ENCODE measurements around the gene GARIN6. TPM values are rescaled to one million over a fixed set of nuclear protein-coding genes. Genes with fewer than 3 reads are reported as not detected.
"Not testable (repeated sequence)": the region's sequence is repeated elsewhere in the genome, so short reads cannot be mapped to it uniquely, and the experiment has no call there.

GARIN6 gene
- total RNA-seq, result not detected

DNA sequence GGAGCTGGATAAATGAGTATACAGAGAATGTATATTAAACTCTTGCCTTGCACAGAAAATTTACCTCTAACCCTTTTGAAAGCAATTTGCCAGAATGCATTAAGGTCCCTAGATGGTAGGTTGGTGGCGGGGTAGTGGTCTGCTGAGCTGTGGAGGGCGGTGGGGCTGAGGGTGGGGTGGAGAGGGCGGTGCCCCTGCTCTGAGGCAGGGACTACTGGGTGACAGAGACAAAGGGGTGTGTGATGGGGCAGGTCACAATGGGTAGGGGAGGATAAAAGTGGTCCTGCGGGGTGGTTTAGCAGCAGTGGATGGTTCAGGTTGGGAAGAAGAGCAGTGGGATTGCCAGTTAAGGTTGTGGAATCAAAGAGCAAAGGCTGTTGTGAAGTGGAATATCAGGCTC is at the start of gene GARIN6:
TSS of gene GARIN6 (plus strand) at position 301 of the 400 bp plus-strand sequence. CDS start 422 bp downstream, outside the sequence.
- ATAC-seq, result no peak

GRCh38 chr12:99598785-99599184 is 48.8 kb upstream of the GARIN6 start:
- no peak for ATAC-seq

DNA sequence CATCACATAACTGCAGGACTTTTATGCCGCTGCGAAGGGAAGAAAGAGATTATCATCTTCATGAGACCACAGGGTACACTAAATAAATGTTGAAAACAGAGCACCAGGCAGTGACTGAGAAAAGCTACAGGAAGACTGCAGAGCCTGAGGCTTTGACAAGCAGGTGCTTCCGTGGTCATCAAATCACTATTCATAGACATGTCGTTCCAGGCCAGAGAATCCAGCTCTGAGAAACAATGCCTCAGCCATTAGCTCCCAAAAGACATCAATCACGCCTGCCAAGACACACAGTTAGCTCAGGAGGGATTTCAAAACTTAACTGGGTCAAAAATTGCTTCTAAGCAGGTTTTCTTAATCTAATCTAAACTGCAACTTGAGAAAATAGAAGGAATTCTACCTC is 47.2 kb upstream of the GARIN6 start:
- ATAC-seq, result no peak

DNA sequence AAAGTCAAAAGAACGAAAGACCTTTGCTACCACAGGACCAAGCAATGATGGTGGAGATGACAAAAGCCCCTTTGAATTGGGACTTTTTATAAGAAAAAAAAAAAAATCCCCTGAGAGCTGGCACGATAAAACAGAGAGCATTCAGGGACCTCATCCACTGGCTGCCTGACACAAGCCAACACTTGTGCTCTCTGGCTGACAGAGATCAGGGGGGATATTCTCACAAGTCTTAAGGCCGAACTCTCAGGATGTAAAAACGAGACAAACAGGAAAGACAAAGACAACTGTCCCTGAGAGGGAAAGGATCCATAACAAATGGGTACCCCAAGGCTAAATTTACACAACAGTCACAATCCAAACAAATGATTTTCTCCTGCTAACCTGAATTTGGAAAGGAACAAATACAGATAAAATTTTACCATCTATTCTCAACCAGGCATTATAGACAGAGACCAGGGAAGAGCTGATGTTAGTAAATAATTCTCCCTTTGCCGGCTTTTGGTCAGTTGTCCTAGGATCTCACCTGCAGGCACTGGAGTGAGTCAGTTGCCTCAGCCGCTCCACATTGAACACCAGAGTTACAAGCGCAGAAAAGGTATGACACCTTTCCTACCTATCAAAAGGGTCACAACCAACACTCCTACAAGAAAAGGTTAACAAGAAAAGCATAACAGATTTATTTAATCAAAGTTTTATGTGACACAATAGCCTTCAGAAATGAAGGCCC is 37.9 kb upstream of the GARIN6 start:
- ATAC-seq, result no peak

GRCh38 chr12:99611117-99611516 is 36.4 kb upstream of the GARIN6 start:
- ATAC-seq, result no peak

GRCh38 chr12:99611599-99611998 is 36.0 kb upstream of the GARIN6 start:
- ATAC-seq, result no peak

GRCh38 chr12:99618657-99619056 is 28.9 kb upstream of the GARIN6 start:
- no peak for ATAC-seq

DNA sequence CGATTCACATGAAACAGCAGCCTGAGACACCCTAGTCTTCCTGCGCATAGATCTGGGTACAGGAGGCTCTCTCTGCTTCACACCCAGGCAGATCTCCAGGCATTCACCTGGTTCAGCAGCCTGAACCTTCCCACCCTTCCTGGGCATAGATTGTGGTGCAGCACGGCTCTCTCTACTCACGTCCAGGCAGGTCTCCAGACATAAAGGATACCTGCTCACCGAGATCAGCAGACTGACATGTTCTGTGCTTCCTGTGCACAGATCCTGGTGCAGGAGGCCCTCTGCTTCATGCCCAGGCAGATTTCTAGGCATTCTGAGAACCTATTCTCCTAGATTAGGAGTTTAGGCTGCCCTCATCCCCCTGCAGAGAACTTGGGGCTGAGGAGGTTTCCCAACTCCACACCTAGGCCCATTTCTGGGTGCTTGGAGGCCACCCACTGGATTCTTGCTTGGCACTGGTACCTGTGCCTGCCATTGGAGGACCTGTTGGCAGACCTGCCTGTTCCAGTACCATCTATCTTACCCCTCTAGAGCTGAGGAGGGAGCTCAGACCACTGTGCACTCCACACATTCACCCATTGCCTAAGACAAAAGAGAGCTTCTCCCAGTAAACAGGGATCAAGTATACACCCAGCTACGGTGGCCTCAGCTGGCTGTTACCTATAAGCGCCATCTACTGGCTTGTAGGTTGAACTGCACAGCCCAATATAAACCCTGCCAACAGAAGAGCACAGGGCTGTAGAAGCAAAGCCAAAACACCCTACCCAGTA is 28.0 kb upstream of the GARIN6 start:
- peak; percentile 84 for ATAC-seq

GRCh38 chr12:99620159-99620479 is 27.4 kb upstream of the GARIN6 start:
- no peak for ATAC-seq

GRCh38 chr12:99624591-99624990 is 23.0 kb upstream of the GARIN6 start:
- ATAC-seq, result not testable (repeated sequence)

- no peak for ATAC-seq
Measured at GRCh38 chr12:99627459-99627858, 20.1 kb upstream of the GARIN6 start.

- no peak for ATAC-seq
Measured at GRCh38 chr12:99644629-99645028, 2.9 kb upstream of the GARIN6 start.

DNA sequence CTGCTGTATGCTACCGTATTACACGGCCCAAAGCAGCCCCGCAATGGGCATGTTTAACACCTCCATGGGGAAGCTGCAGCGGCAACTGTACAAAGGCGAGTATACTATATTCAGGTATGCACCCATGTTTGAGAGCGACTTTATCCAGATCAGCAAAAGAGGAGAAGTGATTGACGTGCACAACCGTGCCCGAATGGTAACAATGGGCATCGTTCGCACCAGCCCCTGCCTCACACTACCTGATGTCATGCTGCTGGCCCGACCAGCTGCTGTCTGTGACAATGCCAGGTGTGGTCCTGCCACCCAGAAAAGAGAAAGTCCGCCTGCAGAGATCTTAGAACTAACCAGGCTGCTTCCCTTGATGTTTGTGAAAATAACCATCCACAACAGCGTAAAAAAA is 630 bp downstream of the GARIN6 start:
- ATAC-seq, result no peak

DNA sequence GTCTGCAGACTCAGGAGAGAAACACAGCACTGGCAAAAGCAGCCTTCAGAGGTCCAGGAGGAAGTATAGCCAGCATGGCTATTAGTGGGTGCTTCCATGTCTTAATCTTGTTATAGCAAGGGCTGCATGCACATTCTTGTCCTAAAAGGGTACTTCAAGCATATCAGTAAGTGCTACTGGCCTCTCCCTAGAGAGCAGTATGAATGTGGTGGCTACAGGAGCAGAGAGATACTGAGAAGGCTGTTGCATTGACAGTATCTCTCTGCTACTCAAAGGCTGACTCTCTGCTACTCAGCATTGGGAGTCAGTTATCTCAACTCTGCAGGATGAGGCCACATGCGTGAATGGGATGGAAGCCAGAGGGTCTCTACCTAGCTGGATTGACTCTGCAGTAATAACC is 2.0 kb downstream of the GARIN6 start:
- no peak for ATAC-seq

DNA sequence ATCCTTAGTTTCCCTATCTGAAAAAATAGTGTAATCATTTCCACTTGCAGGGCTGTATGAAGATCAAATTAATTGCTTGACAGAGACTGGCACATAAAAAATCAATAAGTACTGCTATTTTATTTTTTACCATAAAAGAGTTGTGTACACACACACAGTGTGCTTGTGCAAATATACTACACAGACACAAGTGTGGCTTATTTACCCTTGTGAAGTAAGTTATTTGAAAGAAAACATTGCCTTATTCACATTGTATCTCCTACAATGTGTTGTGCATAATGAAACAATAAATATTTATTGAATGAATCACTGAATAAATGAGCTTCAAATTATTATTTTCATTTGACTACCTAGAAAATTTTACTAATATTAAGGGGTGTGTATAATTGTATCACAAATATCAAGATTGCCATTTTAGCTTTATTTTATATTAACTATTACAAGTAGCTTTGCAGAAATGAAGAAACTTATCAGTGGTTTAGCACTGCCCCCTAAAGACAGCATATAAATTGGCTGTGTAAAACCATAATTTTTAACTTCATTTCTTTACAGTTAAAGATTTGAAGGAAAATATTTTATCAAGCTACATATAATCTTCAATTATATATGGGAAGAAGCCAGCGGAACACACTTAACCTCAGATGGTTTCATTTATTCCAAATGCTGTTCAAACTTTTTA is 11.3 kb downstream of the GARIN6 start:
- no peak for ATAC-seq

- no peak for ATAC-seq
Measured at GRCh38 chr12:99670635-99671034, 23.1 kb downstream of the GARIN6 start.

DNA sequence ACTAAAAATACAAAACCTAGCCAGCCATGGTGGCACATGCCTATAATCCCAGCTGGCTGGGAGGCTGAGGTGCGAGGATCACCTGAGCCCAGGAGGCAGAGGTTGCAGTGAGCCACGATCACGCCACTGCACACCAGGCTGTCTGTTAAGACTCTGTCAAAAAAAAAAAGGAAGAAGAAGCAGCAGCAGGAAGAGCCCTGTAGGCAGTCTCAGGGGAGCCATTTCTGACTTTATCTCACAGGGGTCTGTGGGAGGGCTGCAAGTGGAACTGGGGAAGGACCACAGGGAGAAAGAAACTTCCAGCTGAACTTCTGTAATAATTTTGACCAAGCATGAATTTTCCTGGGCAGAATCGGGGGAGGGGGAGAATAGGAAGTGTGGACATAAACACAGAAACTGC is 32.7 kb downstream of the GARIN6 start:
- ATAC-seq, result no peak

DNA sequence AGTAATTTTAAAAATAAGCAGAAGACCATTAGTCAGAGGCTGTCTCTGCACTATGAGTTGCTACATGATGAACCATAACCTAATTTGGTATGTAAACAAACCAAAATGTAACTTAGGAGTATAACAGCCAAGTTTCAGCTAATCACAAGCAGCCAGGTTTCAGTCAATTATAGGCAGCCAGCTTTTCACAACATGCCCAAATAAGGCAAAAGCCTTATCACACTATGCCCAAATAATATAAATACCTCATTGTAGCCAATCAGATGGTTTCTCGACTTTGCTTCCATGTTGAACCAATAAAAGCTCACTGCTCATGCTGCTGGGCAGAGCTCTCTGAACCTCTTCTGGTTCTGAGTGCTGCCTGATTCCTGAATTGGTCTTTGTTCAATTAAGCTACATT is 38.6 kb downstream of the GARIN6 start:
- ATAC-seq, result no peak

DNA sequence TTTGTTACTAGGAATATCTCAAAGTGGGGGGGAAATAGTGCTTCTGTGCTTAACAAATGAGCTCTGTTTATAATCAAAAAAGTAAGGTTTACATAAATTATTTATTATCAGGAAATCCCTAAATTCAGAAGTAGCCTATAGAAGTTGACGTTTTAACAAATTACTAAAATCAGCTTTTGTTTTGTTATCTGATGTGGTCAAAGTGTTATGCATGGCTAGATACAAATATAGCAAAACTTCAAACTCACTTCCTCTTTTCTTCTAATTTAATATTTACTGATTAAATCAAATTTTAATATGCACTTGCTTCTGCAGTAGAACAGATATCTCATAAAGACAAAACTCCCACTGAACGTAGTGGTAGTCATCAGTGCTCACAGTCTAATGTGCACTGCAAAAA is 47.5 kb downstream of the GARIN6 start:
- no peak for ATAC-seq

All from esophagus mucosa (tissue), 1 donor.